ENCODE results near the gene SPX. TPM values are rescaled to one million over a fixed set of nuclear protein-coding genes. Genes with fewer than 3 reads are reported as not detected.

The SPX gene
- total RNA-seq, 4 donors from 2014 or later: 0.21 TPM; not detected in 3

DNA sequence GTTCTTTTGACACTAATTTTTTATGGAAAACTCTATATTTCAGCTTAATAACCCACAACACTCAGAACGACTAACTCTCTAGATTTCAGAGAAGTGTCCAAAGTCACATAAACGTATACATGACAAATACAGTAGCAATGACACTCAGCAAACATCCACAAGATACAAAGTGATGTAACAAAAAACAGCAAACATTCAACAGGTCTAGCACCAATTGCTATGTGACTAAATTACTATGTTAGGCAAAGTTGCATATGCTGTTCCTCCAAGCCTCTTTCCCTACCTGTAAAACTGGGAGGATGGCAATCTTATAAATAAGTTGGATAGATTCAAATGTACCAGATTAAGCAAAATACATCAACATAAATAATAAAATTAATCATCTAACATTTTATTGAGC is 26.3 kb upstream of the SPX start:
- DNase-seq (ENCODE audit: low spot score in 2 of 2): no peak
- Histone ChIP-seq H3K4me1 (peaks cover 38% of the 10 kb centered on the region), H3K36me3 (peaks cover 37% of the 10 kb centered on the region), H3K27me3 (no peaks in the 10 kb centered on the region), H3K27ac (no peak overlapping the region), H3K9me3 (no peaks in the 10 kb centered on the region), H3K4me3 (no peak overlapping the region)
- TF ChIP-seq POLR2AphosphoS5 (IDR thresholded peaks at IDR 0.05) (no peak), CTCF (IDR thresholded peaks at IDR 0.05) (no peak), POLR2A (IDR thresholded peaks at IDR 0.05) (no peak), EP300 (IDR thresholded peaks at IDR 0.05) (no peak)
- WGBS: 78% methylated on average over 2 of the region's 2 CpGs

DNA sequence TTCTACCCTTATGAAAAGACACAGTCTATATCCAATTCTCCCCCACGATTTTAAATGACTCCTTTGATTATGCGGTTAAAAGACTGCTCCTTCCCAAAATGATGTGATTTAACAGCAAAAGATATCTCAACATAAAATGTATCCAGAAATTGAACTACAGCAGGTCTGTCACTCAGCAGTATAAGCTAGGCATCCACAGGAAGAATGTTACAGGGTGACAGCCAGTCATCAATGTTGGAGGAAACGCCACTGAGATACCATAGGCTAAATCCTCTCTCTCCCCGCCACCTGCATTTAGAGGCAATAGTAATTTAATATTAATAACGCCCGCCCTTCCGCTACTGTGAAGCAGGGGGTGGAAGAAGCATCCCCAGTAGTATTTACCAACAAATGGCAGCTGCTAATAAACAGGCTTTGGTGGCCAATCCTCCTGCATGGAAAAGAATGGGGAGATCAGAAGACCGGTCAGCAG is 25.3 kb upstream of the SPX start:
- H3K27me3 ChIP-seq: no peaks in the 10 kb centered on the region
- peaks cover 46% of the 10 kb centered on the region for H3K4me1 ChIP-seq
- DNase-seq (ENCODE audit: low spot score in 2 of 2): no peak
- peak overlapping the region; percentile 88 for H3K27ac ChIP-seq
- TF ChIP-seq POLR2A (IDR thresholded peaks at IDR 0.05): no peak
- no peak for TF ChIP-seq EP300 (IDR thresholded peaks at IDR 0.05)
- no peak for TF ChIP-seq CTCF (IDR thresholded peaks at IDR 0.05)
- TF ChIP-seq POLR2AphosphoS5 (IDR thresholded peaks at IDR 0.05): no peak
- H3K9me3 ChIP-seq: no peaks in the 10 kb centered on the region
- H3K4me3 ChIP-seq: peak overlapping the region; percentile 90
- peaks cover 27% of the 10 kb centered on the region for H3K36me3 ChIP-seq
- WGBS: 8% methylated on average over 8 of the region's 8 CpGs

DNA sequence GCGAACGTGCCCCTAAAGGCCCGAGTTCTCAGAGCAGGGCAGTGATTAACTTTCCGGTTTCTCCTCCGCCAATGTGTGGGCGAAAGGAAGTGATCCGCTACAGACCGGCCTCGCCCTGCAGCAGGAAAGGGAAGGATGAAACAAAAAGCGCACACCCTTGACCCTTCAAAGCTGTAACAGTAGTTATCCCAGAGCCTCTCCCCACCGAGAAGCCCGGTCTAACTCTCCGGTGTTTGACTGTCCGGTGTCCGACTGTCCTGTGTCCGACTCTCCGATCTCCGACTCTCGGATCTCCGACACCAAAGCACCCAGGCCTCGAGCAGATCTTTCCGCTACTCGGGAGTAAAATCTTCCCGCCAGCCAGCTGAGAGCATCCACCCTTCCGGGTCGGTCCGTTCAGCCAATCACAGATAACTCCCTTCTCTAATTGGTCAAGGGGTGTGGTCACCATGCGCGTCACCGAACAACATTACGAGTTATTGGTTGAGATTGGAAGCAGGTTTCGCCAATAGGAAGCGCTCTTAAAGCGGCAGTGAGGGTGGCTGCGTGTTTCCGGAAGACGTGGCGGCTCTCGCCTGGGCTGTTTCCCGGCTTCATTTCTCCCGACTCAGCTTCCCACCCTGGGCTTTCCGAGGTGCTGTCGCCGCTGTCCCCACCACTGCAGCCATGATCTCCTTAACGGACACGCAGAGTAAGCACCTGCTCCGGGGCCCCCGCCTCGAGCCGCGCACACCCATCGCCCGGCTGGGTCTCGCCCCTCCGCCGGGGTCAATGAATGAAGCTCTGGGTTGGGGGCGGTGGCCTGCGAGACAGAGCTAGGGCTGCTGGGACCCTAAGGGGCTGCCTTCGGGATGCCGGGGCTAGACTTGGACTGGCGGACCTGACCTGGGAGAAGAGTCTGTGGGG is 24.6 kb upstream of the SPX start, which contains the start of the genes GOLT1B and RECQL:
TSS of gene GOLT1B (plus strand) at position 532 of the 906 bp plus-strand sequence. CDS start at position 667, 135 bp downstream.
TSS of gene RECQL (minus strand) at position 378 of the 906 bp plus-strand sequence. CDS start 2,065 bp downstream, outside the sequence.
- Histone ChIP-seq H3K27me3 (no peaks in the 10 kb centered on the region), H3K9me3 (no peaks in the 10 kb centered on the region), H3K36me3 (peaks cover 20% of the 10 kb centered on the region), H3K4me1 (peaks cover 50% of the 10 kb centered on the region), H3K27ac (peak within 1 kb of the TSS; percentile 88), H3K4me3 (peak within 1 kb of the TSS; percentile 90)
- peak in 1 of 3 donors; percentile 38 for TF ChIP-seq POLR2AphosphoS5 (IDR thresholded peaks at IDR 0.05)
- TF ChIP-seq EP300 (IDR thresholded peaks at IDR 0.05): no peak
- peak in 1 of 2 donors; percentile 49 for TF ChIP-seq POLR2A (IDR thresholded peaks at IDR 0.05)
- peak; percentile 96 to 97 for DNase-seq (ENCODE audit: low spot score in 2 of 2)
- WGBS: 0% methylated on average over 17 of the region's 61 CpGs

- TF ChIP-seq CTCF (IDR thresholded peaks at IDR 0.05) (no peak), EP300 (IDR thresholded peaks at IDR 0.05) (no peak), POLR2A (IDR thresholded peaks at IDR 0.05) (no peak), POLR2AphosphoS5 (IDR thresholded peaks at IDR 0.05) (no peak)
- 0% methylated on average over 9 of the region's 14 CpGs for WGBS
- Histone ChIP-seq H3K27me3 (no peaks in the 10 kb centered on the region), H3K4me3 (peak overlapping the region; percentile 90), H3K27ac (peak overlapping the region; percentile 88), H3K36me3 (peaks cover 14% of the 10 kb centered on the region), H3K4me1 (peaks cover 50% of the 10 kb centered on the region), H3K9me3 (no peaks in the 10 kb centered on the region)
- DNase-seq (ENCODE audit: low spot score in 2 of 2): no peak
Measured at GRCh38 chr12:21502164-21502496, 24.0 kb upstream of the SPX start.

GRCh38 chr12:21502872-21503271 is 23.2 kb upstream of the SPX start:
- Histone ChIP-seq H3K27me3 (no peaks in the 10 kb centered on the region), H3K4me3 (peak overlapping the region; percentile 90), H3K27ac (no peak overlapping the region), H3K4me1 (peaks cover 50% of the 10 kb centered on the region), H3K36me3 (peaks cover 8% of the 10 kb centered on the region), H3K9me3 (no peaks in the 10 kb centered on the region)
- WGBS: 75% methylated on average over 1 of the region's 1 CpG
- no peak for DNase-seq (ENCODE audit: low spot score in 2 of 2)
- TF ChIP-seq EP300 (IDR thresholded peaks at IDR 0.05) (no peak), POLR2A (IDR thresholded peaks at IDR 0.05) (no peak), POLR2AphosphoS5 (IDR thresholded peaks at IDR 0.05) (no peak), CTCF (IDR thresholded peaks at IDR 0.05) (no peak)

All from suprapubic skin (tissue), 4 donors.